ENCODE measurements around the gene SBF1. TPM values are rescaled to one million over a fixed set of nuclear protein-coding genes. Genes with fewer than 3 reads are reported as not detected.

SBF1 gene
- polyA plus RNA-seq, 1 donor (not counting 4 experiments of a cell fraction or from before 2014, with no cell fraction given) = 16.2 TPM

DNA sequence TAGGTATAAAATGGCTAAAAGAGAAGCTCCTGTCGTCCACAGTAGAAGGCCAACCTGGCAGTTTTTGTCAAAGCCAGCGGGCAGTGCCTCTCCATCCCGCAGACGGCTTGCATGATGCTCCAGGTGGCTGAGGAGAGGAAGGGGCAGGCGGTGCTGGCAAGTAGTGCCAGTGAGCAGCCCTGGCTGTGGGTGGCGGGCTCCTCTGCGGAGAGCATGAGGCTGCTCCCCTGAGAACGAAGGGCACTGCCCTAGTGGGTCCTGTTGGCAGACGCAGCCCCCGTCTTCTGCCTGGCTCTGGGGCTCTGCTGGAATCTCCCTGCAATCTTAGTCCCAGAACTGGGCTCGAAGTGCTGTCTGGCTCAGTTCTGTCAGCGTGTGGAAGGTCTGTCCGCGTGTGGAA lies 50.9 kb downstream of the SBF1 start:
- no peak overlapping the region for H3K9ac ChIP-seq (ENCODE audit: control insufficient read depth, extremely low read depth, insufficient read depth, low read length)
- no peak overlapping the region for H3K4me2 ChIP-seq (ENCODE audit: control insufficient read depth, extremely low read depth, insufficient read depth, low read depth, low read length)
- no peak overlapping the region for H3K4me3 ChIP-seq (ENCODE audit: control insufficient read depth in 2 of 3, extremely low read depth in 1 of 3, insufficient read depth in 2 of 3, low read depth in 1 of 3, low read length in 3 of 3)
- H3K9me1 ChIP-seq (ENCODE audit: control insufficient read depth, extremely low read depth, insufficient read depth, low read length) = no peaks in the 10 kb centered on the region
- H3K4me1 ChIP-seq (ENCODE audit: control insufficient read depth, extremely low read depth, insufficient read depth, low read length) = no peaks in the 10 kb centered on the region
- H3K27me3 ChIP-seq (ENCODE audit: control insufficient read depth, extremely low read depth, insufficient read depth, low read length) = no peaks in the 10 kb centered on the region
- H3K9me3 ChIP-seq (ENCODE audit: control insufficient read depth, low read depth, low read length) = no peaks in the 10 kb centered on the region
- H4K20me1 ChIP-seq (ENCODE audit: control insufficient read depth, extremely low read depth, insufficient read depth, low read length) = no peaks in the 10 kb centered on the region
- H3K79me2 ChIP-seq (ENCODE audit: control insufficient read depth, insufficient read depth, low read length) = no peaks in the 10 kb centered on the region
- no peak overlapping the region for H2AFZ ChIP-seq (ENCODE audit: control insufficient read depth, low read length)
- H3K36me3 ChIP-seq (ENCODE audit: control insufficient read depth in 2 of 2, extremely low read depth in 1 of 2, insufficient read depth in 2 of 2, low read length in 2 of 2) = peaks cover 28 to 48% of the 10 kb centered on the region in 2 experiments
- no peak for TF ChIP-seq EZH2 (IDR thresholded peaks at IDR 0.05; ENCODE audit: low read length)
- TF ChIP-seq, protein P1, sequence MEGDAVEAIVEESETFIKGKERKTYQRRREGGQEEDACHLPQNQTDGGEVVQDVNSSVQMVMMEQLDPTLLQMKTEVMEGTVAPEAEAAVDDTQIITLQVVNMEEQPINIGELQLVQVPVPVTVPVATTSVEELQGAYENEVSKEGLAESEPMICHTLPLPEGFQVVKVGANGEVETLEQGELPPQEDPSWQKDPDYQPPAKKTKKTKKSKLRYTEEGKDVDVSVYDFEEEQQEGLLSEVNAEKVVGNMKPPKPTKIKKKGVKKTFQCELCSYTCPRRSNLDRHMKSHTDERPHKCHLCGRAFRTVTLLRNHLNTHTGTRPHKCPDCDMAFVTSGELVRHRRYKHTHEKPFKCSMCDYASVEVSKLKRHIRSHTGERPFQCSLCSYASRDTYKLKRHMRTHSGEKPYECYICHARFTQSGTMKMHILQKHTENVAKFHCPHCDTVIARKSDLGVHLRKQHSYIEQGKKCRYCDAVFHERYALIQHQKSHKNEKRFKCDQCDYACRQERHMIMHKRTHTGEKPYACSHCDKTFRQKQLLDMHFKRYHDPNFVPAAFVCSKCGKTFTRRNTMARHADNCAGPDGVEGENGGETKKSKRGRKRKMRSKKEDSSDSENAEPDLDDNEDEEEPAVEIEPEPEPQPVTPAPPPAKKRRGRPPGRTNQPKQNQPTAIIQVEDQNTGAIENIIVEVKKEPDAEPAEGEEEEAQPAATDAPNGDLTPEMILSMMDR (optimal IDR thresholded peaks at IDR 0.05 in 1 of 3, IDR thresholded peaks at IDR 0.05 in 1 of 3, conservative IDR thresholded peaks at IDR 0.05 in 1 of 3; ENCODE audit: extremely low read depth in 1 of 3, insufficient read depth in 2 of 3, low read length in 3 of 3) = no peak
- FAIRE-seq (no peak), DNase-seq (ENCODE audit: low read depth, low spot score) (no peak)
- dilution Hi-C loops (cut with MboI; ENCODE audit: extremely low pct_ligation_motif_present, low sequenced_read_pairs) = no loop called here
- H3K27ac ChIP-seq (ENCODE audit: control insufficient read depth, insufficient read depth, low read length) = no peak overlapping the region

DNA sequence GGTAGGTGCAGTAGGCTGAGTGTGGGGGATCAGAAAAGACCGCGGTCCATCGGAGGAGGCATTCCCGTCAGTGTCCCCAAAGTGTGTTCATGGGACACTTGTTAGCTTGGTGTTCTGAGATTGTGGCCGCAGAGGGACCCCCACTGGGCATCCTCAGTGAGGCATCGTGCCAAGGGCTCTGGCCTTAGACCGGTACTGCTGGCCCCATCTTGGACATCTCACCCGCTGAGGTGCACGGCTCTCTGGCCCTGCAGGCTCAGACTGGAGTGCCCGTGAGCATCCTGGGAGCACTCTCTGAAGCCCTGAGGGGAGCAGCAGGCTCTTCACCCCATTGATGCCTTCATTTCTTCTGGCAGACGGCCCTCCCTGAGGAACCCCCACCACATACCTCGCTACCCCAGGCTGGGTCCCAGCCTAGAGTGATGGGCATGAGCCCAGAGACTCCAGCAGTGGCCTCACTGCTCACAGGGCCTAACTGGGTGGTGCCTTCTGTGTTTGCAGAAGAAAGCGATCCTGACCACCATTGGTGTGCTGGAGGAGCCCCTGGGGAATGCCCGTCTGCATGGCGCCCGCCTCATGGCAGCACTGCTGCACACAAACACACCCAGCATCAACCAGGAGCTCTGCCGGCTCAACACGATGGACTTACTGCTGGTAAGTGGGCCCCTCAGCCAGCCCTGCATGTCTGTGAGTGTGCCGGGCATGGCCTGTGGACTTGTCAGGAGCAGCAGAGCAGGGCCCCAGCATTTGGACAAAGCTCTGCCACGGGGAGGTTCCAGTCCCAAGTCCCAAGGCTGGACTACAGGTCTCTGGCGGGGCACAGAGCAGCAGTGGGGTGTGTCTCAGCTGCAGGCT lies 51.6 kb downstream of the SBF1 start:
- Histone ChIP-seq H3K4me2 (ENCODE audit: control insufficient read depth, extremely low read depth, insufficient read depth, low read depth, low read length) (no peak overlapping the region), H3K79me2 (ENCODE audit: control insufficient read depth, insufficient read depth, low read length) (no peaks in the 10 kb centered on the region), H3K36me3 (ENCODE audit: control insufficient read depth in 2 of 2, extremely low read depth in 1 of 2, insufficient read depth in 2 of 2, low read length in 2 of 2) (peaks cover 31 to 50% of the 10 kb centered on the region in 2 experiments), H3K27ac (ENCODE audit: control insufficient read depth, insufficient read depth, low read length) (no peak overlapping the region), H4K20me1 (ENCODE audit: control insufficient read depth, extremely low read depth, insufficient read depth, low read length) (no peaks in the 10 kb centered on the region), H3K27me3 (ENCODE audit: control insufficient read depth, extremely low read depth, insufficient read depth, low read length) (no peaks in the 10 kb centered on the region), H3K9me1 (ENCODE audit: control insufficient read depth, extremely low read depth, insufficient read depth, low read length) (no peaks in the 10 kb centered on the region), H3K4me1 (ENCODE audit: control insufficient read depth, extremely low read depth, insufficient read depth, low read length) (no peaks in the 10 kb centered on the region), H3K9me3 (ENCODE audit: control insufficient read depth, low read depth, low read length) (no peaks in the 10 kb centered on the region), H3K4me3 (ENCODE audit: control insufficient read depth in 2 of 3, extremely low read depth in 1 of 3, insufficient read depth in 2 of 3, low read depth in 1 of 3, low read length in 3 of 3) (no peak overlapping the region), H3K9ac (ENCODE audit: control insufficient read depth, extremely low read depth, insufficient read depth, low read length) (no peak overlapping the region), H2AFZ (ENCODE audit: control insufficient read depth, low read length) (no peak overlapping the region)
- FAIRE-seq (no peak), DNase-seq (ENCODE audit: low read depth, low spot score) (no peak)
- dilution Hi-C loops (cut with MboI; ENCODE audit: extremely low pct_ligation_motif_present, low sequenced_read_pairs) = no loop called here
- TF ChIP-seq EZH2 (IDR thresholded peaks at IDR 0.05; ENCODE audit: low read length) = no peak

Measured in keratinocyte (primary cell).